Breast epithelium (tissue), 4 donors: ENCODE measurements around the gene LAIR1. TPM values are rescaled to one million over a fixed set of nuclear protein-coding genes. Genes with fewer than 3 reads are reported as not detected.
"Not testable (repeated sequence)": the region's sequence is repeated elsewhere in the genome, so short reads cannot be mapped to it uniquely, and the experiment has no call there.

Source experiments
- DNase-seq, 2 donors: peaks; one replicate each; pipeline ENCODE4 v3.0.0-alpha.2; 2019; ENCODE audit warnings: low spot score in 2 of 2
- H3K27ac ChIP-seq, 2 donors: fragments of 200-600 bp; sonication (generic) in 1 of 2; one replicate each; pipeline ENCODE4 v1.5.1; 2016 to 2019; ENCODE audit warnings: mild to moderate bottlenecking in 1 of 2
- H3K27me3 ChIP-seq, 2 donors: fragments of 200-600 bp; sonication (generic) in 1 of 2; one replicate each; pipeline versions ENCODE4 v1.5.1 to v1.6.0; 2017 to 2019; ENCODE audit warnings: control low read depth in 1 of 2, mild to moderate bottlenecking in 1 of 2
- H3K36me3 ChIP-seq: fragments of 200-600 bp; one replicate; pipeline ENCODE4 v1.5.1; 2019
- H3K4me1 ChIP-seq, 2 donors: fragments of 200-600 bp; sonication (generic); one replicate each; pipeline ENCODE4 v1.5.1; 2016 to 2019; ENCODE audit warnings: control low read depth in 1 of 2
- H3K4me3 ChIP-seq, 3 donors: fragments of 200-600 bp; sonication (generic); 1 replicate in 2 of 3; 2 replicates in 1 of 3; pipeline ENCODE4 v1.5.1; 2016 to 2019; ENCODE audit warnings: mild to moderate bottlenecking in 3 of 3, moderate library complexity in 2 of 3
- H3K9me3 ChIP-seq, 2 donors: fragments of 200-600 bp; sonication (generic) in 1 of 2; one replicate each; pipeline ENCODE4 v1.5.1; 2016 to 2019; ENCODE audit warnings: control low read depth in 1 of 2
- POLR2A ChIP-seq: fragments of 450-650 bp; IDR thresholded peaks from one replicate; pipeline ENCODE4 v1.6.1; 2016; ENCODE audit warnings: antibody characterized with exemption, mild to moderate bottlenecking, moderate library complexity
- POLR2AphosphoS5 ChIP-seq, 3 donors: sonication (generic); formaldehyde crosslinking; IDR thresholded peaks; one replicate each; pipeline ENCODE4 v1.6.1; 2017; ENCODE audit warnings: antibody characterized with exemption in 3 of 3
- intact Hi-C: fragments of 100-400 bp; cut with DNase I; formaldehyde crosslinking; loops from one replicate; pipeline ENCODE4 v1.15.1; 2023; ENCODE audit warnings: low total_unique reads
- total RNA-seq, 3 donors: library from RNA; depleted of rRNA; stranded (reverse); fragments of >200 nt; gene quantifications; one replicate each; pipeline ENCODE4 v1.1.0, GENCODE V29; 2016
- TF ChIP-seq, protein P1 (sequence below), 3 donors: fragments of 450-650 bp; IDR thresholded peaks; one replicate each; pipeline ENCODE4 v1.5.1; 2016 to 2017; ENCODE audit warnings: antibody characterized with exemption in 3 of 3, mild to moderate bottlenecking in 3 of 3, moderate library complexity in 3 of 3

The LAIR1 gene
- total RNA-seq, 3 donors from 2014 or later = 11.8 to 44.5 (median 23.1) TPM

DNA sequence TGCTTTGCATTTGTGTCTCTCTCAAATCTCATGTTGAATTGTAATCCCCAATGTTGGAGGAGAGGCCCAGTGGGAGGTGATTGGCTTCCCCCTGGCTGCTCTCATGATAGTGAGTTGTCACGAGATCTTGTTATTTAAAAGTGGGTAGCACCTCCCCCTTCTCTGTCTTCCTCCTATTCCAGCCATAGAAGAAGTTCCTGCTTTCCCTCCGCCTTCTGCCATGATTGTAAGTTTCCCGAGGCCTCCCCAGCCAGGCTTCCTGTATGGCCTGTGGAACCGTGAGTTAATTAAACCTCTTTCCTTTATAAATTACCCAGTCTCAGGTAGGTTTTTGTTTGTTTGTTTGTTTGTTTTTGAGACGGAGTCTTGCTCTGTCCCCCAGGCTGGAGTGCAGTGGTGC, 29.6 kb downstream of the LAIR1 start:
- intact Hi-C loops = no loop called here

DNA sequence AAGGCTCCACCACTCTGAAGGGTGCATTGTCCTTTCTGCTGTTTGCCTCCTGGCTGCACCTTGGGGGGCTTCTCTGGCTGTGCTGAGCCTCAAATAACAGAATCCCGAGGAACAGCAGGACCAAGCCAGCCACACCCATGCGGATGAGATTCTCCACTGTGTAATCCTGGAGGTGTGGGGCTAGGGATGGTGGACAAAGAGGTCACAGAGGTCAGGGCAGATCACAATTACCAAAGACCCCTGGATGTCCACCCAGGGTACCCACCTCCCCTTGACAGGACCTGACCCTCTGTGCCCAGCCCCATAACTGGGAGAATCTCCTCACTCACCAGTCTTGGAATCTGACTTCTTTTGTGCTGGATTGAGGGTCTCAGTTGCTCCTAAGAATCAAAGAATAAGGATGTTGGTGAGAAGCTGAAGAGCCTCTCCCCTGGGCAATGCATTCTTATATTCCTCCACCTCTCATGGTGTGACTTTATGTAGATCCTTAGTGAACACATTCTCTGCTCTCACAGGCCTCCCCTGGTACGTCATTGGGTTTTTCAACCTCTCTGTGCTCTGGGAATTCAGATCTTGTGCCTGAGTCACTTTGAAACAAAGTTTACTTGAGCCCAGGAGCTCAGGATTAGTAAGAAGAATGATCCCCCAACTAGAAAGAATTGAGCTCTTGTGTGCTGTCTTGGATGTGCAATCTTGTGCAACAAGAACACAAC, 31.0 kb downstream of the LAIR1 start:
- Histone ChIP-seq H3K27ac (no peak overlapping the region), H3K9me3 (no peaks in the 10 kb centered on the region), H3K4me3 (no peak overlapping the region), H3K27me3 (peaks cover 0 to 33% of the 10 kb centered on the region in 2 donors), H3K36me3 (no peaks in the 10 kb centered on the region), H3K4me1 (no peaks in the 10 kb centered on the region)
- TF ChIP-seq POLR2A = no peak
- TF ChIP-seq, protein P1, sequence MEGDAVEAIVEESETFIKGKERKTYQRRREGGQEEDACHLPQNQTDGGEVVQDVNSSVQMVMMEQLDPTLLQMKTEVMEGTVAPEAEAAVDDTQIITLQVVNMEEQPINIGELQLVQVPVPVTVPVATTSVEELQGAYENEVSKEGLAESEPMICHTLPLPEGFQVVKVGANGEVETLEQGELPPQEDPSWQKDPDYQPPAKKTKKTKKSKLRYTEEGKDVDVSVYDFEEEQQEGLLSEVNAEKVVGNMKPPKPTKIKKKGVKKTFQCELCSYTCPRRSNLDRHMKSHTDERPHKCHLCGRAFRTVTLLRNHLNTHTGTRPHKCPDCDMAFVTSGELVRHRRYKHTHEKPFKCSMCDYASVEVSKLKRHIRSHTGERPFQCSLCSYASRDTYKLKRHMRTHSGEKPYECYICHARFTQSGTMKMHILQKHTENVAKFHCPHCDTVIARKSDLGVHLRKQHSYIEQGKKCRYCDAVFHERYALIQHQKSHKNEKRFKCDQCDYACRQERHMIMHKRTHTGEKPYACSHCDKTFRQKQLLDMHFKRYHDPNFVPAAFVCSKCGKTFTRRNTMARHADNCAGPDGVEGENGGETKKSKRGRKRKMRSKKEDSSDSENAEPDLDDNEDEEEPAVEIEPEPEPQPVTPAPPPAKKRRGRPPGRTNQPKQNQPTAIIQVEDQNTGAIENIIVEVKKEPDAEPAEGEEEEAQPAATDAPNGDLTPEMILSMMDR (IDR thresholded peaks at IDR 0.05) = no peak
- no peak for TF ChIP-seq POLR2AphosphoS5 (IDR thresholded peaks at IDR 0.05)
- DNase-seq = no peak
- intact Hi-C loops = no loop called here

More for the DNA sequence above, 29.6 kb downstream of the LAIR1 start:
- Histone ChIP-seq H3K36me3 (no peaks in the 10 kb centered on the region), H3K4me3 (no peak overlapping the region), H3K4me1 (no peaks in the 10 kb centered on the region), H3K9me3 (no peaks in the 10 kb centered on the region), H3K27me3 (peaks cover 0 to 32% of the 10 kb centered on the region in 2 donors), H3K27ac (no peak overlapping the region)
- no peak for DNase-seq
- TF ChIP-seq POLR2AphosphoS5 (IDR thresholded peaks at IDR 0.05) (no peak), POLR2A (no peak)
- TF ChIP-seq, protein P1 (IDR thresholded peaks at IDR 0.05) = no peak

DNA sequence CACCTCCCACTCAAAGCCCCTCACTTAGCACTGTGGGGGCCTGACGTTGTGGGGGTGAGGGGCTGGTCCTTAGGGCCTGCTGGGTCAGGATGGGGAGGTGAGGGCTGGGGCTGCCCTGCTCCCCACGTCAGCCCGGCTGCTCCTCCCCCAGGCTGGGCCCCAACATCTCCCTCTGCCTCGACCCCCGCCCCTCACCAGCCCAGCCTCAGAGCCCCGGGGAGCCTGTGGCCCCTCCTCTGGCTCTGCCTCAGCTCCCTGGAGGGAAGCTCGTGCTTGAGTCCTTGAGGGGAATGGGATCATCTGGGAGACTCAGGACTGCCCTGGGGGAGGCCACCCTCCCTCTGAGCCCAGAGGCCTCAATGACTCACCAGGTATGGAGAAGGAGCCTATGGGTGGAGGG, 32.6 kb downstream of the LAIR1 start:
- Histone ChIP-seq H3K9me3 (no peaks in the 10 kb centered on the region), H3K27me3 (peaks cover 0 to 22% of the 10 kb centered on the region in 2 donors), H3K4me3 (no peak overlapping the region), H3K4me1 (no peaks in the 10 kb centered on the region), H3K36me3 (no peaks in the 10 kb centered on the region), H3K27ac (no peak overlapping the region)
- TF ChIP-seq, protein P1 (IDR thresholded peaks at IDR 0.05) = no peak
- TF ChIP-seq POLR2A = no peak
- no peak for DNase-seq
- intact Hi-C loops = no loop called here

DNA sequence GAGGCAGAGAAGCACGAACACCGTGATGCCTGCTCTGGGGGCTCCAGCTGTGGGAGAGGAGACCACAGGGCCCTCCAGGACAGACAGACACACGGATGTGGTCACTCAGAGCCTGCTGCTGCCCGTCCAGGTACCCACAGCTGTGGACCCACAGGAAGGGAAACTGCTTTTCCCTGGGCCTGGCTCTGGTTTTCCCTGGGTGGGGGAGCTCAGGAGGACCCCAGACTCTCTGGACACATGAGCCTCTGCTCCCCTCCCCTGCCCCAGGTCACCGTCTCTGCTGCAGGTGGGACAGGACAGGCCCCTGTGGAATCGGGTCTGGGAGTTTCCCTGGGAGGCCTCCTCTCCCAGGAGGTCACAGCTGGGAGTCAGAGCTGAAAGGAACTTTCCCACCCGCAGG, 33.1 kb downstream of the LAIR1 start:
- Histone ChIP-seq H3K27ac (no peak overlapping the region), H3K4me1 (no peaks in the 10 kb centered on the region), H3K4me3 (no peak overlapping the region), H3K9me3 (no peaks in the 10 kb centered on the region), H3K36me3 (no peaks in the 10 kb centered on the region), H3K27me3 (peaks cover 0 to 22% of the 10 kb centered on the region in 2 donors)
- no peak for DNase-seq
- intact Hi-C loops = no loop called here
- TF ChIP-seq, protein P1 (IDR thresholded peaks at IDR 0.05) = no peak
- no peak for TF ChIP-seq POLR2A
- no peak for TF ChIP-seq POLR2AphosphoS5 (IDR thresholded peaks at IDR 0.05)

DNA sequence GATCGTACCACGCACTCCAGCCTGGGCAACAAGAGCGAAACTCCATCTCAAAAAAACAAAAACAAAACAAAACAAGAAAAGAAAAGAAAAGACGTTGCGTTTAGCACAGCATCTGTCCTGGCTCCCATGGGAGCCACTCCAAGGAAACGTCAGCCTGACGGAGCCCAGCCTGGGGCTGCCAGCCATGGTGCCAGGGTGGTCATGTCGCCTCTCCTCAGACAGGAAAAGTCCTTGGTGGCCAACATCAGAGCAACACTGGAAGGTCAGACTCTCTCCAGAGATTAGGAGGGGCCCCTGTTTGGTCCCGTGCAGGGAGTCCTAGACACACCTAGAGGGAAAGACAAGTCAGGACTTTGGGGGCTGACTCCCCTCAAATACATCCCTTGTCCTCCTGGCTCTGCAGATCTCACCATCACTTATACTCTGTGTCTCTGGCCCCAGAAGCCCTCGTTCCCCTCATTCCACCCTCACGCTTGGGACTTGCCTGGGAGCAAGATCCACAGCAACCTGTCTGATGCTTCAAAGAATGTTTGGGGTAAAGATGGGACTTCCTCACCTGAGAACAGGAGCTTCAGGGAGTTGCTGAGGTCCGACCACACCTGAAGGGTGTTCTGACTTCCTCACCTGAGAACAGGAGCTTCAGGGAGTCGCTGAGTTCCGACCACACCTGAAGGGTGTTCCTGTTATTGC, 35.1 kb downstream of the LAIR1 start:
- intact Hi-C loops = no loop called here
- no peak for DNase-seq
- no peaks in the 10 kb centered on the region for H3K36me3 ChIP-seq
- H3K4me1 ChIP-seq = no peaks in the 10 kb centered on the region
- no peaks in the 10 kb centered on the region for H3K9me3 ChIP-seq
- peaks cover 0 to 18% of the 10 kb centered on the region in 2 donors for H3K27me3 ChIP-seq
- H3K27ac ChIP-seq = no peak overlapping the region
- TF ChIP-seq POLR2AphosphoS5 (IDR thresholded peaks at IDR 0.05) = no peak
- TF ChIP-seq, protein P1 (IDR thresholded peaks at IDR 0.05) = no peak
- no peak for TF ChIP-seq POLR2A
- no peak overlapping the region for H3K4me3 ChIP-seq

DNA sequence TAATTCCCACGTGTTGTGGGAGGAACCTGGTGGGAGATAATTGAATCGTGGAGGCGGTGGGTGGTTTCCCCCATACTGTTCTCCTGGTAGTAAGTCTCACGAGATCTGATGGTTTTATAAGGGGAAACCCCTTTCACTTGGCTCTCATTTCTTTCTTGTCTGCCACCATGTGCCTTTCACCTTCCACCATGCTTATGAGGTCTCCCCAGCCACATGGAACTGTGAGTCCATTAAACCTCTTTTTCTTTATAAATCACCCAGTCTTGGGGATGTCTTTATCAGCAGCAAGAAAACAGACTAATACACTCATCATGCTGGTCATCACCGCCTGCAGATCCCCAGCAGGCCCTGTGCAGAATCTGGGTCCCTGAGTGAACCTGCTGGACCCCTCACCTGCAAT, 36.0 kb downstream of the LAIR1 start:
- H3K4me3 ChIP-seq, DNase-seq, H3K36me3 ChIP-seq, H3K27ac ChIP-seq, H3K9me3 ChIP-seq, H3K4me1 ChIP-seq, intact Hi-C loops: not testable (repeated sequence)
- H3K27me3 ChIP-seq = peaks cover 0 to 25% of the 10 kb centered on the region in 2 donors
